HepG2 (cell line): ENCODE data around the gene MAN1B1. TPM values are rescaled to one million over a fixed set of nuclear protein-coding genes. Genes with fewer than 3 reads are reported as not detected.

Experiments used
- EEA1 ChIP-seq: sonication (generic); formaldehyde crosslinking; IDR thresholded peaks from 2 replicates; pipeline ENCODE4 v1.5.1; 2020; ENCODE audit warnings: mild to moderate bottlenecking, missing genetic modification reagents, borderline replicate concordance
- EP300 ChIP-seq, 3 experiments: sonication (generic) in 1 of 3; formaldehyde crosslinking in 1 of 3; IDR thresholded peaks; 2 replicates each; pipeline versions ENCODE4 v1.5.1 to v1.6.1; 2011 to 2020; ENCODE audit warnings: low read depth in 2 of 3, low read length in 2 of 3, borderline replicate concordance in 1 of 3, improper control_type of control experiment in 1 of 3, mild to moderate bottlenecking in 1 of 3, missing genetic modification reagents in 1 of 3, moderate library complexity in 1 of 3
- ETV5 ChIP-seq: IDR thresholded peaks from 2 replicates; pipeline ENCODE4 v1.6.1; 2018; ENCODE audit warnings: missing biosample characterization, missing genetic modification reagents, inconsistent platforms, borderline replicate concordance
- FOSL1 ChIP-seq: sonication (generic); formaldehyde crosslinking; IDR thresholded peaks from 2 replicates; pipeline ENCODE4 v1.9.0; 2021; ENCODE audit warnings: missing genetic modification reagents, borderline replicate concordance
- FOXM1 ChIP-seq: sonication (generic); formaldehyde crosslinking; IDR thresholded peaks from 2 replicates; pipeline ENCODE4 v1.5.0; 2020; ENCODE audit warnings: missing genetic modification reagents
- GABPB1 ChIP-seq: IDR thresholded peaks from 2 replicates; pipeline ENCODE4 v1.6.1; 2016; ENCODE audit warnings: mild to moderate bottlenecking, missing genetic modification reagents, moderate library complexity, missing compliant biosample characterization
- GATAD2A ChIP-seq: IDR thresholded peaks from 2 replicates; pipeline ENCODE4 v1.6.1; 2016
- JUN ChIP-seq: sonication (generic); formaldehyde crosslinking; IDR thresholded peaks from 2 replicates; pipeline ENCODE4 v1.4.0; 2020; ENCODE audit warnings: mild to moderate bottlenecking, missing genetic modification reagents
- MAFG ChIP-seq: sonication (generic); formaldehyde crosslinking; IDR thresholded peaks from 2 replicates; pipeline ENCODE4 v1.5.1; 2020; ENCODE audit warnings: mild to moderate bottlenecking, missing genetic modification reagents
- RCOR2 ChIP-seq: IDR thresholded peaks from 2 replicates; pipeline ENCODE4 v1.6.1; 2016; ENCODE audit warnings: missing biosample characterization, missing genetic modification reagents
- SMARCC2 ChIP-seq: fragments of 450-650 bp; IDR thresholded peaks from 2 replicates; pipeline ENCODE4 v1.6.1; 2017; ENCODE audit warnings: antibody characterized with exemption, mild to moderate bottlenecking
- SRSF4 ChIP-seq: fragments of 200-400 bp; formaldehyde crosslinking; IDR thresholded peaks from one replicate; pipeline ENCODE4 v1.6.1; 2018; ENCODE audit warnings: mild to moderate bottlenecking, low read depth, low read length, moderate library complexity; ENCODE audit not compliant: poor library complexity, severe bottlenecking
- STAG1 ChIP-seq: sonication (generic); formaldehyde crosslinking; IDR thresholded peaks from 2 replicates; pipeline ENCODE4 v1.4.0; 2020; ENCODE audit warnings: missing genetic modification reagents
- ZFP36L1 ChIP-seq: sonication (generic); formaldehyde crosslinking; IDR thresholded peaks from 2 replicates; pipeline ENCODE4 v1.8.0; 2022; ENCODE audit warnings: mild to moderate bottlenecking, missing genetic modification reagents, moderate library complexity
- ZMYM2 ChIP-seq: sonication (generic); formaldehyde crosslinking; IDR thresholded peaks from 2 replicates; pipeline ENCODE4 v1.8.0; 2022; ENCODE audit warnings: mild to moderate bottlenecking, missing genetic modification reagents
- ZNF562 ChIP-seq: sonication (generic); formaldehyde crosslinking; IDR thresholded peaks from 2 replicates; pipeline ENCODE4 v1.8.0; 2022; ENCODE audit warnings: missing genetic modification reagents, borderline replicate concordance
- ZNF891 ChIP-seq: sonication (generic); formaldehyde crosslinking; IDR thresholded peaks from 2 replicates; pipeline ENCODE4 v1.5.0; 2020; ENCODE audit warnings: mild to moderate bottlenecking, missing genetic modification reagents
- polyA plus RNA-seq, 8 experiments: library from polyadenylated mRNA; depleted of rRNA in 3 of 8; stranded (reverse) in 7 of 8; unstranded in 1 of 8; fragments of >200 nt; fragmentation: Illumina TruSeq in 4 of 8; extraction: Trizol in 4 of 8; gene quantifications; 2 replicates each; pipeline versions ENCODE4 v1.2.1 to v1.2.3, GENCODE V29; 2011 to 2016; ENCODE audit warnings: low read depth in 4 of 8, missing spikeins in 1 of 8, mixed read lengths in 1 of 8; ENCODE audit not compliant: insufficient read depth in 1 of 8
- total RNA-seq, 5 experiments: library from RNA; depleted of rRNA; stranded (reverse); fragments of >200 nt; fragmentation: Illumina TruSeq; extraction: Trizol; gene quantifications; 2 replicates each; pipeline ENCODE4 v1.2.3, GENCODE V29; 2016; ENCODE audit warnings: low read depth in 1 of 5
- TF ChIP-seq, protein P1 (sequence below): sonication (generic); formaldehyde crosslinking; IDR thresholded peaks from 2 replicates; pipeline ENCODE4 v1.5.1; 2020; ENCODE audit warnings: missing genetic modification reagents, mild to moderate bottlenecking, borderline replicate concordance
- TF ChIP-seq, protein P2 (sequence below): sonication (generic); IDR thresholded peaks from 2 replicates; pipeline ENCODE4 v1.6.1; 2016; ENCODE audit warnings: low read depth, borderline replicate concordance
- TF ChIP-seq, protein P3 (sequence below): sonication (generic); formaldehyde crosslinking; IDR thresholded peaks from 2 replicates; pipeline ENCODE4 v1.5.0; 2020; ENCODE audit warnings: mild to moderate bottlenecking, missing genetic modification reagents, moderate library complexity
- TF ChIP-seq, protein P4 (sequence below): sonication (generic); formaldehyde crosslinking; IDR thresholded peaks from 2 replicates; pipeline ENCODE4 v1.4.0; 2020; ENCODE audit warnings: mild to moderate bottlenecking, missing genetic modification reagents
- TF ChIP-seq, protein P5 (sequence below): sonication (generic); formaldehyde crosslinking; IDR thresholded peaks from 2 replicates; pipeline ENCODE4 v1.4.0; 2020; ENCODE audit warnings: missing genetic modification reagents

The MAN1B1 gene
- total and polyA plus RNA-seq, 2 of the 13 experiments (the other 11 are each of a cell fraction or from before 2014, with no cell fraction given): 48.9 to 59.5 TPM

DNA sequence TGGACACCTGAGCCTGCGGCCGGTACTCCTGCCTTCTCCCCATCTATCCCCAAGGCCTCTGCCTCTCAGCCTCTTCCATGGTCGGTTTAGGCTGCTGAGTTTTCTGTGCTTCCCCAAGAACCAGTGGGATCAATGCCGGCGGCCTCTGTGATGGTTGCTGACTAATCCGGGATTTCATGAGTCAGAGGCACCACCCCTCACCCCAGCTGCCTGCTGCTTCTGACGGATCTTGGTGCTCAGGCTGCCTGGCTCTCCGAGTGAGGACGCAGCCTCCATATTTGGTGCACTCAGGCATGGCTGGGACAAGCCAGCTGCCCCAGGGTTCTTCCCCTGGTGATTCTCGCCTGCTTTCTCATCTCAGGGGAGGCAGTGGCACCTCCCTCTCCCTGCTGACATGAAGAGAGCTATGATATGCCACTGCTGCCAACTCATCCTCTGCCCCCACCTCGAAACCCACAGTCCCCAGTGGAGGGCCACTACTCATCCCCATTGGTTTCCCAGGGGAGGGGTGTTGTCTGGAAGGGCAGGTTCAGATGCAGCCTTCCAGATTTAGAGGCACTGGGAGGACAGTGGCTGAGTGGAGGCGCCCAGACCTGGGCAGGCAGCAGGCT lies 3.3 kb upstream of the MAN1B1 start (continued):
- TF ChIP-seq, protein P1, sequence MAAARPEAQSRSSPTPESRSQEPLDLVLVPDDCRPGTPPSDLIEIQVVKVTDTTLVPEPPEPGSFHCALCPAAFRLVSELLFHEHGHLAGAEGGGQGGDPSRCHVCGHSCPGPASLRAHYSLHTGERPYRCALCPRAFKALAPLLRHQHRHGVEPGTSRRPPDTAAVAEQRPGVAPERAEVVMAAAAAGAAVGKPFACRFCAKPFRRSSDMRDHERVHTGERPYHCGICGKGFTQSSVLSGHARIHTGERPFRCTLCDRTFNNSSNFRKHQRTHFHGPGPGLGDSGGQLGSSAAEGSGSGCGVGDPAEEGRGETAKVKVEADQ (CRISPR knock-in tag): no peak
- TF ChIP-seq, protein P2, sequence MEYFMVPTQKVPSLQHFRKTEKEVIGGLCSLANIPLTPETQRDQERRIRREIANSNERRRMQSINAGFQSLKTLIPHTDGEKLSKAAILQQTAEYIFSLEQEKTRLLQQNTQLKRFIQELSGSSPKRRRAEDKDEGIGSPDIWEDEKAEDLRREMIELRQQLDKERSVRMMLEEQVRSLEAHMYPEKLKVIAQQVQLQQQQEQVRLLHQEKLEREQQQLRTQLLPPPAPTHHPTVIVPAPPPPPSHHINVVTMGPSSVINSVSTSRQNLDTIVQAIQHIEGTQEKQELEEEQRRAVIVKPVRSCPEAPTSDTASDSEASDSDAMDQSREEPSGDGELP: peak; percentile 58; the same call in 1 of the 2 replicates
- TF ChIP-seq EP300 (IDR thresholded peaks at IDR 0.05; ENCODE audit: low read depth in 2 of 2, low read length in 2 of 2) (0 out of 4 replicates have a peak, but pooled peaks of 1 of the 2 experiments have one; percentile 13), EP300 (CRISPR knock-in tag; IDR thresholded peaks at IDR 0.05; ENCODE audit: borderline replicate concordance) (no peak), RCOR2 (CRISPR knock-in tag) (no peak), SMARCC2 (no peak), GATAD2A (0 out of 2 replicates have a peak, but pooled peaks have one; percentile 27), EEA1 (CRISPR knock-in tag) (no peak), GABPB1 (peak; percentile 27; the same call in 1 of the 2 replicates), ETV5 (no peak; the same call in 1 of the 2 replicates), ZFP36L1 (no peak), ZNF891 (CRISPR knock-in tag) (no peak), ZMYM2 (CRISPR knock-in tag) (no peak), SRSF4 (no peak), JUN (no peak), ZNF562 (CRISPR knock-in tag) (no peak), MAFG (CRISPR knock-in tag) (peak; percentile 80), FOSL1 (CRISPR knock-in tag) (peak; percentile 52; the same call in 1 of the 2 replicates), STAG1 (CRISPR knock-in tag) (no peak), FOXM1 (CRISPR knock-in tag) (no peak)
- TF ChIP-seq, protein P3, sequence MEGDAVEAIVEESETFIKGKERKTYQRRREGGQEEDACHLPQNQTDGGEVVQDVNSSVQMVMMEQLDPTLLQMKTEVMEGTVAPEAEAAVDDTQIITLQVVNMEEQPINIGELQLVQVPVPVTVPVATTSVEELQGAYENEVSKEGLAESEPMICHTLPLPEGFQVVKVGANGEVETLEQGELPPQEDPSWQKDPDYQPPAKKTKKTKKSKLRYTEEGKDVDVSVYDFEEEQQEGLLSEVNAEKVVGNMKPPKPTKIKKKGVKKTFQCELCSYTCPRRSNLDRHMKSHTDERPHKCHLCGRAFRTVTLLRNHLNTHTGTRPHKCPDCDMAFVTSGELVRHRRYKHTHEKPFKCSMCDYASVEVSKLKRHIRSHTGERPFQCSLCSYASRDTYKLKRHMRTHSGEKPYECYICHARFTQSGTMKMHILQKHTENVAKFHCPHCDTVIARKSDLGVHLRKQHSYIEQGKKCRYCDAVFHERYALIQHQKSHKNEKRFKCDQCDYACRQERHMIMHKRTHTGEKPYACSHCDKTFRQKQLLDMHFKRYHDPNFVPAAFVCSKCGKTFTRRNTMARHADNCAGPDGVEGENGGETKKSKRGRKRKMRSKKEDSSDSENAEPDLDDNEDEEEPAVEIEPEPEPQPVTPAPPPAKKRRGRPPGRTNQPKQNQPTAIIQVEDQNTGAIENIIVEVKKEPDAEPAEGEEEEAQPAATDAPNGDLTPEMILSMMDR (CRISPR knock-in tag): no peak
- TF ChIP-seq, protein P4, sequence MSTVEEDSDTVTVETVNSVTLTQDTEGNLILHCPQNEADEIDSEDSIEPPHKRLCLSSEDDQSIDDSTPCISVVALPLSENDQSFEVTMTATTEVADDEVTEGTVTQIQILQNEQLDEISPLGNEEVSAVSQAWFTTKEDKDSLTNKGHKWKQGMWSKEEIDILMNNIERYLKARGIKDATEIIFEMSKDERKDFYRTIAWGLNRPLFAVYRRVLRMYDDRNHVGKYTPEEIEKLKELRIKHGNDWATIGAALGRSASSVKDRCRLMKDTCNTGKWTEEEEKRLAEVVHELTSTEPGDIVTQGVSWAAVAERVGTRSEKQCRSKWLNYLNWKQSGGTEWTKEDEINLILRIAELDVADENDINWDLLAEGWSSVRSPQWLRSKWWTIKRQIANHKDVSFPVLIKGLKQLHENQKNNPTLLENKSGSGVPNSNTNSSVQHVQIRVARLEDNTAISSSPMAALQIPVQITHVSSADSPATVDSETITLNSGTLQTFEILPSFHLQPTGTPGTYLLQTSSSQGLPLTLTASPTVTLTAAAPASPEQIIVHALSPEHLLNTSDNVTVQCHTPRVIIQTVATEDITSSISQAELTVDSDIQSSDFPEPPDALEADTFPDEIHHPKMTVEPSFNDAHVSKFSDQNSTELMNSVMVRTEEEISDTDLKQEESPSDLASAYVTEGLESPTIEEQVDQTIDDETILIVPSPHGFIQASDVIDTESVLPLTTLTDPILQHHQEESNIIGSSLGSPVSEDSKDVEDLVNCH (CRISPR knock-in tag): no peak
- TF ChIP-seq, protein P5, sequence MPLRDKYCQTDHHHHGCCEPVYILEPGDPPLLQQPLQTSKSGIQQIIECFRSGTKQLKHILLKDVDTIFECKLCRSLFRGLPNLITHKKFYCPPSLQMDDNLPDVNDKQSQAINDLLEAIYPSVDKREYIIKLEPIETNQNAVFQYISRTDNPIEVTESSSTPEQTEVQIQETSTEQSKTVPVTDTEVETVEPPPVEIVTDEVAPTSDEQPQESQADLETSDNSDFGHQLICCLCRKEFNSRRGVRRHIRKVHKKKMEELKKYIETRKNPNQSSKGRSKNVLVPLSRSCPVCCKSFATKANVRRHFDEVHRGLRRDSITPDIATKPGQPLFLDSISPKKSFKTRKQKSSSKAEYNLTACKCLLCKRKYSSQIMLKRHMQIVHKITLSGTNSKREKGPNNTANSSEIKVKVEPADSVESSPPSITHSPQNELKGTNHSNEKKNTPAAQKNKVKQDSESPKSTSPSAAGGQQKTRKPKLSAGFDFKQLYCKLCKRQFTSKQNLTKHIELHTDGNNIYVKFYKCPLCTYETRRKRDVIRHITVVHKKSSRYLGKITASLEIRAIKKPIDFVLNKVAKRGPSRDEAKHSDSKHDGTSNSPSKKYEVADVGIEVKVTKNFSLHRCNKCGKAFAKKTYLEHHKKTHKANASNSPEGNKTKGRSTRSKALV (CRISPR knock-in tag): no peak
